H1 (cell line): ENCODE data around the gene KLC4. TPM values are rescaled to one million over a fixed set of nuclear protein-coding genes. Genes with fewer than 3 reads are reported as not detected.

Experiments used
- CTCF ChIA-PET: fragments of 300-600 bp; sonication (Branson Sonifier 250); formaldehyde crosslinking; loops from one replicate; lab custom pipeline; 2021; ENCODE audit not compliant: partially characterized antibody; lab: Charles Lee
- POLR2A ChIA-PET: fragments of 300-600 bp; sonication (Branson Sonifier 250); formaldehyde crosslinking; loops from one replicate; lab custom pipeline; 2021; ENCODE audit warnings: inconsistent platforms; ENCODE audit not compliant: partially characterized antibody; lab: Charles Lee
- DNase-seq, 2 experiments: peaks; one replicate each; pipeline versions ENCODE4 v3.0.0 to v3.0.0-alpha.2; 2010 to 2022; ENCODE audit warnings: low spot score in 2 of 2, low read depth in 1 of 2, mixed read lengths in 1 of 2
- FAIRE-seq: peaks from 2 replicates; lab custom pipeline; 2011; peaks lifted over from hg19 to GRCh38; lab: Jason Lieb, UNC
- H2AFZ ChIP-seq: 2 replicates; pipeline ENCODE4 v1.8.1; 2012; ENCODE audit warnings: low read length, inconsistent platforms
- H2AK5ac ChIP-seq: 2 replicates; pipeline ENCODE4 v1.6.1; 2013; ENCODE audit warnings: low read depth, low read length
- H2BK120ac ChIP-seq: replicated peaks from 2 replicates; pipeline ENCODE3; 2013; ENCODE audit warnings: low read depth, low read length, inconsistent platforms
- H2BK12ac ChIP-seq: 2 replicates; pipeline ENCODE4 v1.6.1; 2013; ENCODE audit warnings: low read depth, low read length
- H2BK15ac ChIP-seq: 2 replicates; pipeline ENCODE4 v1.6.1; 2013; ENCODE audit warnings: low read length
- H2BK20ac ChIP-seq: 2 replicates; pipeline ENCODE4 v1.6.1; 2013; ENCODE audit warnings: low read length
- H2BK5ac ChIP-seq: 2 replicates; pipeline ENCODE4 v1.6.1; 2013; ENCODE audit warnings: low read depth, low read length
- H3K14ac ChIP-seq: 2 replicates; pipeline ENCODE4 v1.6.1; 2013; ENCODE audit warnings: inconsistent platforms; ENCODE audit not compliant: insufficient read length
- H3K18ac ChIP-seq: 2 replicates; pipeline ENCODE4 v1.6.1; 2013; ENCODE audit warnings: low read length; ENCODE audit errors: extremely low read depth
- H3K23ac ChIP-seq: 2 replicates; pipeline ENCODE4 v1.6.1; 2013; ENCODE audit warnings: inconsistent platforms; ENCODE audit not compliant: insufficient read length
- H3K23me2 ChIP-seq: 2 replicates; pipeline ENCODE4 v1.6.1; 2013; ENCODE audit warnings: low read depth, low read length
- H3K27ac ChIP-seq: 2 replicates; pipeline ENCODE4 v1.6.1; 2011; ENCODE audit warnings: low read depth, low read length, inconsistent platforms
- H3K27me3 ChIP-seq, 4 experiments: replicated peaks in 1 of 4; 1 replicate in 1 of 4; 2 replicates in 3 of 4; pipeline versions ENCODE4 v1.6.1 to v1.8.1; 2011 to 2013; ENCODE audit warnings: low read length in 3 of 4, mild to moderate bottlenecking in 3 of 4, inconsistent platforms in 2 of 4, mixed read lengths in 2 of 4, moderate library complexity in 1 of 4; ENCODE audit not compliant: control insufficient read depth in 3 of 4, insufficient read depth in 3 of 4; ENCODE audit errors: extremely low read depth in 1 of 4
- H3K36me3 ChIP-seq, 4 experiments: 2 replicates each; pipeline versions ENCODE4 v1.6.1 to v1.8.1; 2011 to 2013; ENCODE audit warnings: mild to moderate bottlenecking in 4 of 4, low read length in 3 of 4, moderate library complexity in 2 of 4, control low read depth in 1 of 4, inconsistent platforms in 1 of 4; ENCODE audit not compliant: insufficient read depth in 4 of 4, control insufficient read depth in 2 of 4
- H3K4ac ChIP-seq: replicated peaks from 2 replicates; pipeline ENCODE3; 2013; ENCODE audit warnings: low read length, low read depth, mixed read lengths, inconsistent platforms; ENCODE audit not compliant: insufficient read length
- H3K4me1 ChIP-seq, 4 experiments: replicated peaks in 1 of 4; 1 replicate in 1 of 4; 2 replicates in 3 of 4; pipeline versions ENCODE4 v1.6.1 to v1.8.1; 2011 to 2013; ENCODE audit warnings: low read length in 3 of 4, inconsistent platforms in 2 of 4, mixed read lengths in 1 of 4; ENCODE audit not compliant: insufficient read depth in 4 of 4, control insufficient read depth in 3 of 4
- H3K4me2 ChIP-seq, 2 experiments: 2 replicates each; pipeline versions ENCODE4 v1.6.1 to v1.8.1; 2011 to 2013; ENCODE audit warnings: low read depth in 2 of 2, low read length in 2 of 2, control low read depth in 1 of 2, inconsistent platforms in 1 of 2, mild to moderate bottlenecking in 1 of 2; ENCODE audit not compliant: insufficient read depth in 1 of 2
- H3K4me3 ChIP-seq, 4 experiments: fragments of 200-600, 300-600 bp in 1 of 4; sonication (generic), shearing (Covaris generic), sonication (Bioruptor Twin) in 1 of 4; 2 replicates each; pipeline versions ENCODE4 v1.5.1 to v1.8.1; 2011 to 2016; ENCODE audit warnings: low read length in 4 of 4, low read depth in 3 of 4, control low read depth in 2 of 4, inconsistent platforms in 2 of 4, mild to moderate bottlenecking in 2 of 4, mixed read lengths in 1 of 4, moderate library complexity in 1 of 4; ENCODE audit not compliant: insufficient read depth in 2 of 4; ENCODE audit errors: extremely low read depth in 1 of 4
- H3K56ac ChIP-seq: replicated peaks from 2 replicates; pipeline ENCODE3; 2013; ENCODE audit warnings: low read depth, mild to moderate bottlenecking, mixed read lengths, low read length, inconsistent platforms; ENCODE audit not compliant: insufficient read length
- H3K79me1 ChIP-seq: 2 replicates; pipeline ENCODE4 v1.6.1; 2013; ENCODE audit warnings: low read depth, low read length, control low read depth
- H3K79me2 ChIP-seq, 2 experiments: 2 replicates each; pipeline versions ENCODE4 v1.6.1 to v1.8.1; 2012 to 2013; ENCODE audit warnings: low read length in 2 of 2, mild to moderate bottlenecking in 2 of 2, inconsistent platforms in 1 of 2; ENCODE audit not compliant: insufficient read depth in 2 of 2, control insufficient read depth in 1 of 2
- H3K9ac ChIP-seq, 4 experiments: replicated peaks in 1 of 4; 1 replicate in 1 of 4; 2 replicates in 3 of 4; pipeline versions ENCODE4 v1.6.1 to v1.8.1; 2011 to 2013; ENCODE audit warnings: low read depth in 3 of 4, low read length in 3 of 4, control low read depth in 2 of 4, mild to moderate bottlenecking in 2 of 4, moderate library complexity in 2 of 4, inconsistent platforms in 1 of 4; ENCODE audit errors: extremely low read depth in 1 of 4
- H3K9me3 ChIP-seq, 2 experiments: 2 replicates each; pipeline versions ENCODE4 v1.6.1 to v1.8.1; 2012 to 2013; ENCODE audit warnings: mild to moderate bottlenecking in 2 of 2, moderate library complexity in 2 of 2, control low read depth in 1 of 2, inconsistent platforms in 1 of 2, low read depth in 1 of 2, low read length in 1 of 2, mixed read lengths in 1 of 2; ENCODE audit not compliant: insufficient read depth in 2 of 2
- H4K20me1 ChIP-seq, 2 experiments: replicated peaks in 1 of 2; 2 replicates each; pipeline versions ENCODE3 to v1.8.1; 2011 to 2013; ENCODE audit warnings: inconsistent platforms in 2 of 2, low read length in 2 of 2, mild to moderate bottlenecking in 1 of 2; ENCODE audit not compliant: insufficient read depth in 2 of 2, control insufficient read depth in 1 of 2
- H4K5ac ChIP-seq: 2 replicates; pipeline ENCODE4 v1.6.1; 2013; ENCODE audit warnings: low read length, low read depth, mixed read lengths, inconsistent platforms; ENCODE audit not compliant: insufficient read length
- H4K8ac ChIP-seq: 2 replicates; pipeline ENCODE4 v1.8.0; 2013; ENCODE audit warnings: mild to moderate bottlenecking, moderate library complexity, low read length, inconsistent platforms; ENCODE audit not compliant: insufficient read depth; ENCODE audit errors: extremely low read depth
- H4K91ac ChIP-seq: replicated peaks from 2 replicates; pipeline ENCODE3; 2013; ENCODE audit warnings: low read length, mixed read lengths, inconsistent platforms; ENCODE audit not compliant: insufficient read length
- MAFK ChIP-seq: IDR thresholded peaks from 2 replicates; pipeline ENCODE4 v1.6.1; 2012; ENCODE audit warnings: low read depth, mild to moderate bottlenecking, improper control_type of control experiment, low read length
- POLR2AphosphoS5 ChIP-seq: IDR thresholded peaks from 2 replicates; pipeline ENCODE4 v1.6.1; 2011; ENCODE audit warnings: low read depth, low read length
- SP1 ChIP-seq: IDR thresholded peaks from 2 replicates; pipeline ENCODE4 v1.6.1; 2011; ENCODE audit warnings: low read depth, low read length
- whole genome bisulfite sequencing, 2 experiments: shearing (Covaris generic) in 1 of 2; methylation state at CpG; one replicate each; pipeline versions ENCODE4 v1.1.6 to v1.1.7; 2013 to 2015; ENCODE audit warnings: low lambda C conversion rate in 2 of 2, mixed read lengths in 2 of 2, inconsistent platforms in 1 of 2, low coverage in 1 of 2, missing lambda C conversion rate in 1 of 2; ENCODE audit not compliant: insufficient replicate concordance in 2 of 2, insufficient coverage in 1 of 2, insufficient read length in 1 of 2; ENCODE audit errors: extremely low coverage in 1 of 2, missing lambda C conversion rate in 1 of 2; 5-methylcytosine and 5-hydroxymethylcytosine counted together
- polyA plus RNA-seq, 7 experiments: library from polyadenylated mRNA; depleted of rRNA in 3 of 7; stranded (reverse) in 5 of 7; unstranded in 2 of 7; fragments of >200 nt in 5 of 7; fragments of 200-250 nt in 2 of 7; gene quantifications; 1 replicate in 5 of 7; 2 replicates in 1 of 7; 4 replicates in 1 of 7; pipeline versions ENCODE4 v1.2.1 to v1.2.3, GENCODE V29; 2011 to 2013; ENCODE audit warnings: missing spikeins in 2 of 7, mixed read lengths in 2 of 7
- total RNA-seq: library from RNA; stranded (reverse); fragmentation: NEBNext Ultra II Directional; extraction: Animal tissue kit (Norgen Biotek cat#: 25700); gene quantifications from 2 replicates; pipeline ENCODE4 v1.2.1, GENCODE V29; 2021

KLC4 gene
- total and polyA plus RNA-seq, 2 of the 8 experiments (the other 6 are each of a cell fraction or from before 2014, with no cell fraction given), result 15.7 to 28.5 TPM

DNA sequence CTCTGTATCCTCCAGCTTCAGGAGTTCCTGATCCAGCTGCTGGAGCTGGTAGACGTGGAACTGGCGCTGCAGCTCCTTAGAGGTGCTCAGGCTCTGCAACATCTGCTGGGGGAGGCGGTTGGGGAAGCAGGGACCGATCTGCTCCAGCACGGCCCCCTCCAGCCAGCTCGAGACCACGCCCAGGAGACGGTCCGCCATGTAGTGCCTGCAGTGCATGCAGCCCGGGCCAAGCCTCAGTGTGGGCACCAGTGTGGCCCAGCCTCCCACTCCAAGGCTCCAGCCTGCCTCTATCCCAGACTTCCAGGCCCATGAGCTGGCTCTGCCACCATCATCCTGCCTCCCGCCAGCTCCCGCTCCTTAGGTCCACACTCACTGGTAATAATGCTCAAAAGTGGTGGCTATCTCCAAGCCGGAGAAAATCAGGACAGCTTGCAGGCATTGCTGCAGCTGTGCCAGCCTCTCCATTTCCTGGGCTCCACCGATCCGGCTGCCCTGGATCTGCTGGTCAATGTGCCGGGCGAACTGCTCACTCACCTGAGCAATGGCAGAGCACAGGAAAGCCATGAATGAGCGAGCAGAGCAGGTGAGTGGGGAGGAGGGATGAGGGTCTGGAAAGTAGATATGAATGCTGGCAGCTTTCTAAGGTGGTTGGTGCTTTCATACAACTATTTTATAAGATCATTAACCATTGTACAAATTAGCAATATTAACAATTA lies 18.7 kb upstream of the KLC4 start:
- no peak overlapping the region for H2BK15ac ChIP-seq
- no peak overlapping the region for H3K4me3 ChIP-seq
- CTCF ChIA-PET, result interaction anchor here (0.8 to 1.4 kb wide), 4 partner anchors 9 to 103 kb away, joined by 3 to 6 read pairs (median 4); no protein-coding TSS in a partner anchor
- no peaks in the 10 kb centered on the region; a peak in 1 of 7 replicates for H3K4me1 ChIP-seq
- H3K27me3 ChIP-seq, result no peaks in the 10 kb centered on the region
- no peak overlapping the region for H3K56ac ChIP-seq
- H3K79me2 ChIP-seq, result no peaks in the 10 kb centered on the region
- WGBS, 2 experiments, result 93% methylated on average over 18 of the region's 18 CpGs; no CpG with 5 or more reads in 1 of the 2 experiments
- H3K4ac ChIP-seq, result no peak overlapping the region
- no peak overlapping the region for H2BK20ac ChIP-seq
- H3K9me3 ChIP-seq, result no peaks in the 10 kb centered on the region
- H4K8ac ChIP-seq, result no peak overlapping the region
- DNase-seq (no peak), FAIRE-seq (no peak)
- H2BK12ac ChIP-seq, result no peak overlapping the region
- no peak overlapping the region for H3K23ac ChIP-seq
- H4K20me1 ChIP-seq, result peaks cover 2 to 13% of the 10 kb centered on the region in 2 experiments
- no peaks in the 10 kb centered on the region for H3K79me1 ChIP-seq
- no peak overlapping the region for H3K14ac ChIP-seq
- no peak overlapping the region for H2BK120ac ChIP-seq
- H4K5ac ChIP-seq, result no peak overlapping the region
- POLR2A ChIA-PET, result interaction anchor here (0.7 to 29.7 kb wide), 7 partner anchors 8 to 83 kb away, joined by 3 to 584 read pairs (median 5); partner anchors contain the start of genes KLC4, KLHDC3, MEA1 and MRPL2
- H4K91ac ChIP-seq, result no peak overlapping the region
- no peak overlapping the region for H2BK5ac ChIP-seq
- H3K9ac ChIP-seq, result no peak overlapping the region
- H3K27ac ChIP-seq, result no peak overlapping the region
- no peaks in the 10 kb centered on the region; the same call in 1 of the 2 replicates for H3K23me2 ChIP-seq
- no peak overlapping the region for H3K4me2 ChIP-seq
- no peak overlapping the region for H3K18ac ChIP-seq
- H3K36me3 ChIP-seq, result peaks cover 0 to 19% (median 11%) of the 10 kb centered on the region in 4 experiments; a peak in 4 of 8 replicates
- no peak overlapping the region for H2AFZ ChIP-seq
- no peak overlapping the region for H2AK5ac ChIP-seq
- TF ChIP-seq MAFK (no peak), POLR2AphosphoS5 (no peak), SP1 (no peak)
